Skeletal muscle tissue (tissue), 4 donors: ENCODE measurements around the gene ADORA3. TPM values are rescaled to one million over a fixed set of nuclear protein-coding genes. Genes with fewer than 3 reads are reported as not detected.

Source experiments
- H3K27ac ChIP-seq: one replicate; pipeline ENCODE4 v1.7.0; 2013; ENCODE audit warnings: mild to moderate bottlenecking, low read depth, low read length, inconsistent platforms
- H3K27me3 ChIP-seq, 3 donors: one replicate each; pipeline ENCODE4 v1.7.0; 2013; ENCODE audit warnings: low read length in 3 of 3; ENCODE audit not compliant: control insufficient read depth in 3 of 3, insufficient read depth in 3 of 3
- H3K36me3 ChIP-seq, 3 donors: one replicate each; pipeline ENCODE4 v1.7.0; 2013; ENCODE audit warnings: low read length in 3 of 3; ENCODE audit not compliant: control insufficient read depth in 3 of 3, insufficient read depth in 3 of 3
- H3K4me1 ChIP-seq, 3 donors: one replicate each; pipeline ENCODE4 v1.7.0; 2013; ENCODE audit warnings: low read length in 3 of 3, mild to moderate bottlenecking in 3 of 3; ENCODE audit not compliant: control insufficient read depth in 3 of 3, insufficient read depth in 3 of 3
- H3K4me3 ChIP-seq, 3 donors: one replicate each; pipeline ENCODE4 v1.7.0; 2013; ENCODE audit warnings: low read length in 3 of 3
- H3K9ac ChIP-seq, 3 donors: one replicate each; pipeline ENCODE4 v1.7.0; 2013; ENCODE audit warnings: low read length in 3 of 3, mild to moderate bottlenecking in 3 of 3, moderate library complexity in 2 of 3, low read depth in 1 of 3
- H3K9me3 ChIP-seq, 3 donors: one replicate each; pipeline ENCODE4 v1.7.0; 2013; ENCODE audit warnings: low read length in 3 of 3; ENCODE audit not compliant: control insufficient read depth in 3 of 3
- total RNA-seq: library from RNA; depleted of rRNA; stranded (reverse); fragments of >200 nt; gene quantifications from one replicate; pipeline ENCODE4 v1.2.3, GENCODE V29; 2014
- donor health status: Osteomylitis.

ADORA3 gene
- total RNA-seq, 1 donor from 2014 or later: 0.52 TPM

GRCh38 chr1:111468717-111469100, 34.7 kb downstream of the ADORA3 start:
- H3K9me3 ChIP-seq: no peaks in the 10 kb centered on the region
- no peaks in the 10 kb centered on the region for H3K27me3 ChIP-seq
- H3K9ac ChIP-seq: no peak overlapping the region
- H3K4me3 ChIP-seq: no peak overlapping the region
- H3K36me3 ChIP-seq: peaks cover 20 to 54% (median 43%) of the 10 kb centered on the region in 3 donors
- H3K4me1 ChIP-seq: no peaks in the 10 kb centered on the region
- H3K27ac ChIP-seq: no peak overlapping the region

GRCh38 chr1:111467865-111468716, 35.3 kb downstream of the ADORA3 start:
- Histone ChIP-seq H3K4me3 (no peak overlapping the region), H3K9me3 (no peaks in the 10 kb centered on the region), H3K9ac (no peak overlapping the region), H3K36me3 (peaks cover 20 to 54% (median 46%) of the 10 kb centered on the region in 3 donors), H3K27me3 (no peaks in the 10 kb centered on the region), H3K4me1 (no peaks in the 10 kb centered on the region), H3K27ac (no peak overlapping the region)

GRCh38 chr1:111466480-111466879, 37.0 kb downstream of the ADORA3 start:
- Histone ChIP-seq H3K9me3 (no peaks in the 10 kb centered on the region), H3K27ac (no peak overlapping the region), H3K9ac (no peak overlapping the region), H3K36me3 (peaks cover 24 to 54% (median 51%) of the 10 kb centered on the region in 3 donors), H3K4me1 (no peaks in the 10 kb centered on the region), H3K27me3 (no peaks in the 10 kb centered on the region), H3K4me3 (no peak overlapping the region)

- Histone ChIP-seq H3K4me1 (no peaks in the 10 kb centered on the region), H3K27ac (no peak overlapping the region), H3K4me3 (no peak overlapping the region), H3K9me3 (no peaks in the 10 kb centered on the region), H3K36me3 (peaks cover 24 to 55% (median 49%) of the 10 kb centered on the region in 3 donors), H3K27me3 (no peaks in the 10 kb centered on the region), H3K9ac (no peak overlapping the region)
Observed at GRCh38 chr1:111465754-111466153, 37.7 kb downstream of the ADORA3 start.

- Histone ChIP-seq H3K9me3 (no peaks in the 10 kb centered on the region), H3K27me3 (no peaks in the 10 kb centered on the region), H3K9ac (no peak overlapping the region), H3K4me1 (no peaks in the 10 kb centered on the region), H3K36me3 (peaks cover 19 to 54% (median 42%) of the 10 kb centered on the region in 3 donors), H3K27ac (no peak overlapping the region), H3K4me3 (no peak overlapping the region)
Observed at GRCh38 chr1:111463029-111463683, 40.3 kb downstream of the ADORA3 start.

- no peak overlapping the region for H3K9ac ChIP-seq
- no peak overlapping the region for H3K4me3 ChIP-seq
- H3K27me3 ChIP-seq: no peaks in the 10 kb centered on the region
- no peaks in the 10 kb centered on the region for H3K9me3 ChIP-seq
- H3K36me3 ChIP-seq: peaks cover 18 to 57% (median 43%) of the 10 kb centered on the region in 3 donors
- H3K27ac ChIP-seq: no peak overlapping the region
- H3K4me1 ChIP-seq: no peaks in the 10 kb centered on the region
Observed at GRCh38 chr1:111462370-111463028, 40.9 kb downstream of the ADORA3 start.

- Histone ChIP-seq H3K27ac (no peak overlapping the region), H3K36me3 (peaks cover 24 to 60% (median 50%) of the 10 kb centered on the region in 3 donors), H3K9me3 (no peaks in the 10 kb centered on the region), H3K4me1 (no peaks in the 10 kb centered on the region), H3K27me3 (no peaks in the 10 kb centered on the region), H3K9ac (no peak overlapping the region), H3K4me3 (no peak overlapping the region)
Observed at GRCh38 chr1:111461765-111462164, 41.7 kb downstream of the ADORA3 start.

- no peak overlapping the region for H3K27ac ChIP-seq
- H3K4me3 ChIP-seq: no peak overlapping the region
- H3K27me3 ChIP-seq: no peaks in the 10 kb centered on the region
- peaks cover 23 to 56% (median 50%) of the 10 kb centered on the region in 3 donors for H3K36me3 ChIP-seq
- H3K9ac ChIP-seq: no peak overlapping the region
- H3K9me3 ChIP-seq: no peaks in the 10 kb centered on the region
- peaks cover 20 to 26% (median 25%) of the 10 kb centered on the region in 3 donors for H3K4me1 ChIP-seq
Observed at GRCh38 chr1:111455642-111456031, 47.8 kb downstream of the ADORA3 start.

- Histone ChIP-seq H3K36me3 (peaks cover 23 to 54% (median 47%) of the 10 kb centered on the region in 3 donors), H3K27ac (no peak overlapping the region), H3K27me3 (no peaks in the 10 kb centered on the region), H3K4me3 (no peak overlapping the region), H3K9me3 (no peaks in the 10 kb centered on the region), H3K4me1 (peaks cover 25 to 32% (median 30%) of the 10 kb centered on the region in 3 donors), H3K9ac (no peak overlapping the region)
Observed at GRCh38 chr1:111454859-111455641, 48.4 kb downstream of the ADORA3 start.
